Osteoblast (primary cell): ENCODE measurements around the gene AUTS2. TPM values are rescaled to one million over a fixed set of nuclear protein-coding genes. Genes with fewer than 3 reads are reported as not detected.

Experiments used
- DNase-seq: peaks from one replicate; pipeline ENCODE4 v3.0.0; 2011; ENCODE audit warnings: low spot score, mixed read lengths; ENCODE audit not compliant: insufficient read length; ENCODE audit errors: missing footprints
- H2AFZ ChIP-seq: 2 replicates; pipeline ENCODE4 v1.6.0; 2011; ENCODE audit warnings: mild to moderate bottlenecking, low read length
- H3K27ac ChIP-seq: 2 replicates; pipeline ENCODE4 v1.5.1; 2011; ENCODE audit warnings: mild to moderate bottlenecking, low read depth, low read length, moderate library complexity
- H3K27me3 ChIP-seq: 2 replicates; pipeline ENCODE4 v1.6.0; 2012; ENCODE audit warnings: mild to moderate bottlenecking, control low read depth, inconsistent platforms, low read length, moderate library complexity; ENCODE audit not compliant: insufficient read depth
- H3K36me3 ChIP-seq: 2 replicates; pipeline ENCODE4 v1.5.1; 2011; ENCODE audit warnings: mild to moderate bottlenecking, low read length, control low read depth, moderate library complexity; ENCODE audit not compliant: insufficient read depth
- H3K4me1 ChIP-seq: 2 replicates; pipeline ENCODE4 v1.5.1; 2011; ENCODE audit warnings: mild to moderate bottlenecking, low read length, control low read depth, moderate library complexity; ENCODE audit not compliant: insufficient read depth
- H3K4me2 ChIP-seq: 2 replicates; pipeline ENCODE4 v1.6.0; 2011; ENCODE audit warnings: mild to moderate bottlenecking, low read length; ENCODE audit not compliant: insufficient read depth
- H3K4me3 ChIP-seq: fragments of 200-600 bp; sonication (generic); 3 replicates; pipeline ENCODE4 v1.5.1; 2012; ENCODE audit warnings: mild to moderate bottlenecking, low read length, inconsistent platforms; ENCODE audit not compliant: insufficient read depth
- H3K79me2 ChIP-seq: 2 replicates; pipeline ENCODE4 v1.6.0; 2012; ENCODE audit warnings: mild to moderate bottlenecking, low read length, control low read depth, inconsistent platforms; ENCODE audit not compliant: insufficient read depth
- H3K9me3 ChIP-seq: 2 replicates; pipeline ENCODE4 v1.5.1; 2011; ENCODE audit warnings: low read depth, low read length, control low read depth
- H4K20me1 ChIP-seq: 2 replicates; pipeline ENCODE4 v1.6.0; 2012; ENCODE audit warnings: mild to moderate bottlenecking, low read length, control low read depth; ENCODE audit not compliant: insufficient read depth
- total RNA-seq: library from RNA; depleted of rRNA; stranded (reverse); fragments of >200 nt; gene quantifications from 2 replicates; pipeline ENCODE4 v1.2.3, GENCODE V29; 2012
- TF ChIP-seq, protein P1 (sequence below): IDR thresholded peaks from 2 replicates; pipeline ENCODE4 v1.5.1; 2011; ENCODE audit warnings: mild to moderate bottlenecking, low read depth, low read length, moderate library complexity; ENCODE audit errors: extremely low read depth

AUTS2 gene
- total RNA-seq, 1 donor = 15.2 TPM

DNA sequence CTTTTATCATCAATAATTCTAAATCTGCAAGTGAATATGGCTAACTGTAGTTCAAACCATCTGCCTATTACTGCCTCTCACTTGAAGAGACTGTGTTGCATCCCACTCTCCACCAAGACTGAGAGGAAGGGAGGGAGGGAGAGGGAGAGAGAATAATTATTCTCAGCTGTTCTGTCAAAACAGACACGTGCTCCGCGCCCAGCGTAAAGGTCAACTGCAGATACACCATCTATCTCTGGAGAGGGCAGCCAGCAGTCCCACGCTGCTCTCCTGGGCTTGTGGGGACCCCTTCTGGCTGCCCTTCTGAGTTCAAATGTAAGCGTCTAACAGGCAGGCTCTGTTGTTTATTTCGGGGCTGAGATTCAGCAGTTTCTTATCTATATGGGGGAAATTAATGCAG lies 908.2 kb downstream of the AUTS2 start:
- TF ChIP-seq, protein P1, sequence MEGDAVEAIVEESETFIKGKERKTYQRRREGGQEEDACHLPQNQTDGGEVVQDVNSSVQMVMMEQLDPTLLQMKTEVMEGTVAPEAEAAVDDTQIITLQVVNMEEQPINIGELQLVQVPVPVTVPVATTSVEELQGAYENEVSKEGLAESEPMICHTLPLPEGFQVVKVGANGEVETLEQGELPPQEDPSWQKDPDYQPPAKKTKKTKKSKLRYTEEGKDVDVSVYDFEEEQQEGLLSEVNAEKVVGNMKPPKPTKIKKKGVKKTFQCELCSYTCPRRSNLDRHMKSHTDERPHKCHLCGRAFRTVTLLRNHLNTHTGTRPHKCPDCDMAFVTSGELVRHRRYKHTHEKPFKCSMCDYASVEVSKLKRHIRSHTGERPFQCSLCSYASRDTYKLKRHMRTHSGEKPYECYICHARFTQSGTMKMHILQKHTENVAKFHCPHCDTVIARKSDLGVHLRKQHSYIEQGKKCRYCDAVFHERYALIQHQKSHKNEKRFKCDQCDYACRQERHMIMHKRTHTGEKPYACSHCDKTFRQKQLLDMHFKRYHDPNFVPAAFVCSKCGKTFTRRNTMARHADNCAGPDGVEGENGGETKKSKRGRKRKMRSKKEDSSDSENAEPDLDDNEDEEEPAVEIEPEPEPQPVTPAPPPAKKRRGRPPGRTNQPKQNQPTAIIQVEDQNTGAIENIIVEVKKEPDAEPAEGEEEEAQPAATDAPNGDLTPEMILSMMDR = peak; percentile 9
- Histone ChIP-seq H3K9me3 (no peaks in the 10 kb centered on the region), H3K4me2 (no peak overlapping the region), H3K36me3 (no peaks in the 10 kb centered on the region), H2AFZ (no peak overlapping the region), H3K27ac (no peak overlapping the region), H3K4me3 (no peak overlapping the region), H3K79me2 (no peaks in the 10 kb centered on the region), H4K20me1 (no peaks in the 10 kb centered on the region), H3K27me3 (no peaks in the 10 kb centered on the region), H3K4me1 (no peaks in the 10 kb centered on the region)
- no peak for DNase-seq

- Histone ChIP-seq H3K4me2 (no peak overlapping the region), H2AFZ (no peak overlapping the region), H3K27me3 (no peaks in the 10 kb centered on the region), H3K27ac (no peak overlapping the region), H3K4me3 (no peak overlapping the region), H3K4me1 (no peaks in the 10 kb centered on the region), H3K9me3 (no peaks in the 10 kb centered on the region), H4K20me1 (no peaks in the 10 kb centered on the region), H3K79me2 (no peaks in the 10 kb centered on the region), H3K36me3 (no peaks in the 10 kb centered on the region)
- TF ChIP-seq, protein P1 = no peak
- no peak for DNase-seq
Observed at GRCh38 chr7:70512144-70512543, 913.9 kb downstream of the AUTS2 start.

DNA sequence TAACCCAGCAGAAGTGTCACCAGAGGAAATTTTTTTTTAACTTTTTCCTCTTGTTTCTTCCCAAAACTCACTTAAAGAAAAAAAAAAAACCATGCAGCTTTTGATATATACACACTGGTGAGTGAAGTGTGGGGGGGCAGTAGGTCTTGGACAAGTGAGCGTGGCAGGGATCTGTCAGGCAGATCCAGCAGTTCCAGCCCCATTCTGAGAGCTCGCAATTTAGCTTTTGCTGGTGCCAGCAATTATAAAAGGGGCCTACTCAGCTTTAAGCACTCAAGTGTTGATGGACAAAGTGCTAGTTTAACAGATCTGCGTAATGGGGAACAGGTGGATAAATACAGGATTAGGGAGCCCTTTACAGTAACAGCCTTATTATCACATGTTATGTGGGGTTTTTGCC lies 914.5 kb downstream of the AUTS2 start:
- Histone ChIP-seq H4K20me1 (no peaks in the 10 kb centered on the region), H2AFZ (no peak overlapping the region), H3K27me3 (no peaks in the 10 kb centered on the region), H3K27ac (no peak overlapping the region), H3K4me2 (no peak overlapping the region), H3K9me3 (no peaks in the 10 kb centered on the region), H3K4me1 (no peaks in the 10 kb centered on the region), H3K4me3 (no peak overlapping the region), H3K36me3 (no peaks in the 10 kb centered on the region), H3K79me2 (no peaks in the 10 kb centered on the region)
- TF ChIP-seq, protein P1 = no peak
- no peak for DNase-seq

GRCh38 chr7:70520611-70521010 lies 922.3 kb downstream of the AUTS2 start:
- no peaks in the 10 kb centered on the region for H4K20me1 ChIP-seq
- no peak overlapping the region for H2AFZ ChIP-seq
- H3K27me3 ChIP-seq = no peaks in the 10 kb centered on the region
- no peaks in the 10 kb centered on the region for H3K36me3 ChIP-seq
- no peaks in the 10 kb centered on the region for H3K9me3 ChIP-seq
- no peaks in the 10 kb centered on the region for H3K79me2 ChIP-seq
- TF ChIP-seq, protein P1 = no peak
- no peak overlapping the region for H3K4me2 ChIP-seq
- H3K4me1 ChIP-seq = peaks cover 10% of the 10 kb centered on the region
- H3K27ac ChIP-seq = no peak overlapping the region
- no peak for DNase-seq
- H3K4me3 ChIP-seq = no peak overlapping the region
